NCI-H345 treated with DMSO at 0.1 percent for 48 hours (cell line): ENCODE results near the gene IFI27L2.
A peak's percentile ranks its signal among the peaks of the same experiment; 100 is the strongest.

Source experiments
- DNase-seq: peaks from one replicate; lab custom pipeline; 2025; ENCODE audit not compliant: unreplicated experiment; lab: John Stamatoyannopoulos, UW

IFI27L2 gene

DNA sequence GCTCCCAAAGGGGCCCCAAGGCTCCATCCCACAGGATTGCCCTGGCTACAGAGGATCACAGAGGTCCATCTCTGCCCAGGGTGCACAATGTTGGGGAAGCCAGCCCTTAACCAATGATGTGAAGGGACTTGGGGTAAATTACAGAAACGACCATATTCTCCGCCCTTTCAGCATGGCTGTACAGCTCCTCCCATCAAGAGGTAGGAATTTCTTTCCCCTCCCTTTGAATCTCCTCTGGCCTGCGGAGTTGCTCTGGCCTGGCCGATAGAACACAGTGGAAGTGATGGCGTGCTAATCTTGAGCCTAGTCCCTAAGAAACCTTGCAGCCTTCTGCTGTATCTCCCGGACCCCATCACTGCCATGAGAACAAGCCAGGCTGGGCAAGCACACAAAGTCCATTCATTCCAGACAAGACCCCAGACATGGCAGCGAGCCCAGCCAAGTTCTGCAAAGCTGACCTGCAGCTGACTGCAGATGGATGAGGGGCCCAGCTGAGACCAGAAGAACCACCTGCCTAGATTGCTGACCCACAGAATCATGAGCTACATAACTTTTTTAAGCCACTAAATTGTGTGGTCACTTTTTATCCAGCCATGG, 25.8 kb downstream of the IFI27L2 start:
- no peak for DNase-seq

DNA sequence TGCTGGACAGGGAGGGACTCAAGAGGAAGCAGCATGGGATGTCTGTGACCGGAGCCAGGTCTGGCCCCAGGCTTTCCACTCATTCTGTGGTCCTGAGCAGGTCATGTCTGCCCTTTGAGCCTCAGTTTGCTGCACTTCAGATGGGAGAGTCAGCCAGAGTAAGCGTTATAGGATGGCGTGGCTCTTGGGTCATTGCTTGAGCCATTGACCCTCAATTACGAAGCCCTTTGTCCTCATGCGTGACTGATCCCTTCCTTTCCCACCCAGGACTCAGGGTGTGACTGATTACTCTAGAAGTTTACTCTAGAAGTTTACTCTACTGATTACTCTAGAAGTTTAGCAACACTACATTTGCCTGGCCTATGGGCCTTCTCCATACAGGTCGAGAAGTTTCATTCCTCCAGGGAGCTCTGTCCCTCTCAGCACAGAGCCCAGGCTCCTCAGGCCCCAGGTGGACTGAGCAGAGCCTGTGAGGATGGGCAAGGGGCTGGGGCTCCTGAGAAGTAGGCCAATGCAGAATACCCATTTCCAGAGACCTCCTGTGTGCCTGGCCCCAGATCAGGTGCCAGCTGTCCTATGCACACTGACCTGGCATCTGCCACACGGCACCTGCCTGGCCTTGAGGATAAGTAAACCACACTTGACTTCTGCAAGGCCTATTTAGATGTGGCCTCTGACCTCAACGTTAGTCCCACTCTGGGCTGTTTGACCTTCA, 26.5 kb downstream of the IFI27L2 start:
- no peak for DNase-seq

DNA sequence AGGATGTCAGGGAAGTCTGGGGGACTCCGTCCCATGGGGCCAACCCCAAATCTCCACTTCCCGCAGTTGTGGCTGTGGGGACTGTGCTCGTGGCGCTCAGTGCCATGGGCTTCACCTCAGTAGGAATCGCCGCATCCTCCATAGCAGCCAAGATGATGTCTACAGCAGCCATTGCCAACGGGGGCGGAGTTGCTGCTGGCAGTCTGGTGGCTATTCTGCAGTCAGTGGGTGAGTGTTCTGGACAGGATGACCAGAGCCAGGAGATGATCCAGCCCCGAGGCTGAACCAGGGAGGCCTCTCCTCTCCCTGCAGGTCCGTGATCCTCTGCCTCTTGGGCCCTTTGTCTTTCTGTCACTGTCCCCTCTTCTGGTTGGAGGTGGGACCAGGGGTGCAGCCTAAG, 27.7 kb downstream of the IFI27L2 start:
- no peak for DNase-seq

DNA sequence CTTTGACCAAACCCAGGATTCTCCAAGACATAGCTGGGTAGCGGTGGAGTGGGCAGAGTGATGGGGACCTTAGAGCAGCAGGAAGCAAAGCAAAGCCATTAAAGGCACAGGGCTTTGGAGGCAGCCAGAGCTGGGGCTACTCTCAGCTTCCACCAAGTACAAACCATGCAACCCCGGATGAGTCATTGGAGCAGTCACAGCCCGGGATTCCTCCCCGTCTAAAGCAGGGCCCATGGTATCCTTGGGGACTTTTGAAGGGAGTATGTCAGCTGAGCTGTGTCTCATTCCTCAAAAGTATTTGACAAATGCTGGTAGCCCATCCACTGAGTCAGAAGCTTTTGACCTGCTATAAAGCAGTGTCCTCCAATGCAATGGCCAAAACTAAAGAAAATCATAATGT, 28.6 kb downstream of the IFI27L2 start:
- no peak for DNase-seq

DNA sequence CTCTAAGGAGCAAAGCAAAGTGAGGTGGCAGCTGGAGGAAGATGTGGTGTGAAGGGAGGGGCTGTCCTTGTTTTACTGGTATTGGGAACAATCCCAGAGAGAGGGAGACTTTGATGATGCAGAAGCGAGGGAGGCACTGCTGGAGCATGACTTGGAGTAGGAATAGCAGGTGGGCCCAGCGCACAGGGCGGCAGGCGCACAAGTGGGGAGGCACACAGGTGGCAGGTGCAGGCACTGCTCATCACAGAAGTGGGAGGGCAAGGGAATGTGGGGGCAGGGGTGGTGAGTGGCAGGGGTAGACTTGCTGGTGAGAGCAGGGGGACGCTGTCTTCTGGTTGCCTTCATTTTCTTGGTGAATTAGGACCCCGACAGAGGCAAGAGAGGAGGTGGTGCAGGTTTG, 30.4 kb downstream of the IFI27L2 start:
- no peak for DNase-seq

DNA sequence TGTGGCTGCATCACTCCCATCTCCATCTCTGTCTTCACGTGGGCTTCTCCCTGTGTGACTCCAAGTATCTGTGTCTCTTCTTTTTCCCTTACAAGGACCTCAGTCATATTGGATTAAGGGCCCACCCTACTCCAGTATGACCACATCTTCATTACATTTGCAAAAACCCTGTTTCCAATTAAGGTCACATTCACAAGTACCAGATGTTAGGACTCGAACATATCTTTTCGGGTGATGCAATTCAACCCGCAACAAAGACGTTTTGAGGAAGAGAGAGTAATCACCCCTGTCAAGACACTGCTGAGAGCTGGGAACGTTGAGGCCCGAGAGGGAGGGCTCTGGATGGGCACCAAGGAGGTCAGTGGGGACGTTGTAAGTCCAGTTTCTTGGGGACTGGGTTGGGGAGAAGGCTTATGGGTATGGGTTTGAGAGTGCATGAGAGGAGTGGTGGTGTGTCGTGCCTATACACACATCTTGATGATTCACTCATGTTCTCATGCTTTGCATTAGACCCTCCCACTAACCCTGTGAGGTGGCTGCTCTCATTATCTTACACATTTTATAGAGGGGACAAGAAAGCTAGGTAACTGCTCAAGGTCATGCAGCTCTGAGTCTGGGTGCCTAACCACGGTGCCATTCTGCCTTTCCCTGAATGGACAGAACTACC, 30.9 kb downstream of the IFI27L2 start:
- no peak for DNase-seq

DNA sequence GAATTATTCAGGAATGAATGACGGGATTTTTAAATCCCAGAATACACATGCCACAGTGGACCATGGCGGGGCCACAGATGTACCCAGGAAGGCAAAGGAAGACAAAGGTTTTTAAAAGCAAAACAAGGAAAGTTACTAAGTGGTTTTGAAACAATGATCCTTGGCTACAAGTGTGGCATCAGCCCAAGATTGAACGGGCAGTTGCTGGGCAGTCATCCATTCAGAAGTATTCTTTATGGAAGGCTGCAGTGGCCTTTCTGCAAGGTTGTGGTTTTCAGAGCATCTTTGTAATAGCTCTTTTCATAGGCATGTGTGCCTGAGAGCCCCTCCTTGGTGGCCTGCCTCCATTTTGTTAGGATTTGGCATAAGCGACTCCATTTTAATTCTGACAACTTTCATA, 32.3 kb downstream of the IFI27L2 start:
- no peak for DNase-seq

DNA sequence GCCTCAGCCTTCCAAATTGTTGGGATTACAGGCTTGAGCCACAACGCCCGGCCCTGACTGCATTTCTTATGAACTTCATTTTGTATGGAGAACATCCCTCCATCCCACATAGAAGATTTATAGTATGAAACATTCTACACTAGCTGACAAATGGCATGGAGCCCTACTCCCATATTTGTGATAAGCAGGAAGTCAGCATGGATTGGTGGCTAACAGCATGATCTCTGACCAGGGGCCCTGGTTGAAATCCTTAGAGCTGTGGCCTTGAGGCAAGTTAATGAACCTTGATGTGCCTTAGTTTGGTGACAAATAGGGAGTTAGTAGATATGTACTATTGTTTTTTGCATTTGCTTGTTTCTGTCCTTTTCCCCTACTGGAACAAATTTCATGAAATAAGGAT, 36.0 kb downstream of the IFI27L2 start:
- no peak for DNase-seq

DNA sequence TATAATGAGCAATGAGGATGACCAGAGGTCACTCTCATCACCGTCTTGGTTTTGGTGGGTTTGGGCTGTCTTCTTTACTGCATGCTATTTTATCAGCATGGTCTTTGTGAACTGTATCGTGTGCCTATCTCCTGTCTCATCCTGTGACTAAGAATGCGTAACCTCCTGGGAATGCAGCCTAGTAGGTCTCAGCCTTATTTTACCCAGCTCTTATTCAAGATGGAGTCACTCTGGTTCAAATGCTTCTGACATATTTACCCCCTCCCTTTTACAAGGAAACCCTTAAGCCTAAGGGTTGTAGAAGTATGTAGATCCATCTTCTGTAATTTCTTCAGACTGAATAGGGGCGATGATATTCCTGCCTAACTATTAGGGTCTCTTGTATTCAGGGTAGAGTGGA, 39.9 kb downstream of the IFI27L2 start:
- DNase-seq, result no peak

DNA sequence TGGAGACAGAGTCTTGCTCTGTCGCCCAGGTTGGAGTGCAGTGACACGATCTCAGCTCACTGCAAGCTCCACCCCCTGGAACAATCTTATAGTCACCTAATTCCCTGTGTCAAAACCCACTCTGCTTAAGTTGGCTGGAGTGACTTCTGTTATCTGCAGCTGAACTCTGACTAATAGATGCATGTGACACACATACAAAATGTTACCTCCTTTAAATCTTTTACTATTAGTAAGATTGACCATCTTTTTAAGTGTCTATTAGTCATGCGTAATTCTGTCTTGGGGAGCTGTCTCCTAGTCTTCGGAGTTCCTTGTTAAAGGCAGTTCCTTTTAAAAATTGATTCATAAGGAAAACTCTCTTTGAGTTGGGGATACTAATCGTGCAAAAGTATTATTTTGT, 40.9 kb downstream of the IFI27L2 start:
- DNase-seq, result no peak

DNA sequence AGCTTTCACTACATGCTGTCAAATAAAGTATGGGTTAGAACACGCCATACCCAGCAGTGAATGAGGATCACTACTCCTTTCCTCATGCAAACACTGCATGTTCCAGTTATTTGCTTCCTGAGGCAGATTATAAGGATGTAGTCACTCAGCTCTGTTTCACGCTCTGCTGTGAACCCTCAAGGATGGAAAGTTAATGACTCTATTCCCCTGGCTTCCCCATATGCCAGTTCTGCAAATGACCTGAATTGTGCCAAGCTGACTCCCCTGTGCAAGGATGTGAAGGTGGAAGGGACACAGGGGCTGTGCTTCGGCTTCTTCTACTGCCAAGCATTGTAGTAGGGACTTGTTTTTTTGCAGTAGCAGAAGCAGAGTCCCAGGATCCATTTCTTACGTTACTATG, 41.5 kb downstream of the IFI27L2 start:
- no peak for DNase-seq

DNA sequence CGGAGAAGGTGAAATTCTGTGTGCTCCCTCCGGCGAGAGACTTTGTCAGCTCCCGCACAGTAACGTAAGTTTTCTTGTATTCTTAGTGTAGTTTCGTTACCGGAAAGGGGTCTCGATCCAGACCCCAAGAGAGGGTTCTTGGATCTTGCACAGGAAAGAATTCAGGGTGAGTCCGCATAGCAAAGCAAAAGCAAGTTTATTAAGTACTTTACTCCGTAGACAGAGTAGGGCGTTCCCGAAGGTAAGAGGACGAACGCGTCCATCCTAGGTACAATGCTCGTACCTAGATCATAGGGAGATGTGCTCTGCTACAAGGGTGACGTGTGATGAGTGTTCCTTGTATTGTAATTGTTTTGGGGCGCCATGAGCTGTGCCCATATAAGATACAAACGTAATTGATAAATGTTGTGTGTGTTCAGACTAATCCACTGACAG, 48.0 kb downstream of the IFI27L2 start:
- no peak for DNase-seq

DNA sequence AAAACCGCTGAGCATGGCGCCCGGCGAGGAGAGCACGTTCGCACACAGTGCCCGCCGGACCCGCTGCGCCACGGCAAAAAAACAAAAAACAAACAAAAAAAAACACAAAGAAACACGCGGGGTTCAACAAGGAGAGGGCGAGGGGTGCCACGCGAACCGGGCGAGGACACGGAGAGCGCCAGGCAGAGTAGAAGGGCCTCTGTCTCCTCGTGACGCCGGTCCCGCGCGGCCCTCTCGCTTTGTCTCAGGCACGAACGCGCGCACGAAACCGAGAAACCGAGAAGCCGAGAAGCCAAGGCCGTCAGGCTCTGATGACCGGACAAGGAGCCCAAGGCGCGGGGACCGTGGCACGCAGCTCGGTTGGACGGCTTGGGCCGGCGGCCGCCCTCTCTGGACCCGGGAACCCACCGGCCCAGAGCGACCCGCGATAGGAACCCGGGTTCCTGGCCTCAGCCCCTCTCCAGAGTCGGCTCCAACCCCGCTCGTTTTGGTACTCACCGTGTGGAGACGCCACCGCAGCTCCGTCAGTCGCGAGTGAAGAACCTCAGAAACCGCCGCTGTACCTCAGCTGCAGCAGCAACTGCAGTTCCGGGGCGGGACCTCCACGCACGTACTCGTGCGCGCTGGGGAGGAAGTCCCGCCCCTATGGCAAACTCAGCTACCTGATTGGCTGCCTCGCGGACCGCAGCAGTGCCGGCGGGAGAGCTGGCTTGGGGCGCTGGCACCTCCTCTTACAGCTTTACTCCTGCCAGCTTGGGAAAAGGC, 48.6 kb downstream of the IFI27L2 start, which contains the start of the genes DDX24 and IFI27L1:
Gene DDX24, minus strand, starts transcription at position 582 of the 765 bp plus-strand sequence. CDS start 1,460 bp downstream, outside the sequence.
Gene IFI27L1, plus strand, starts transcription at position 690 of the 765 bp plus-strand sequence. CDS start 15,628 bp downstream, outside the sequence.
- peak; percentile 85 for DNase-seq

DNA sequence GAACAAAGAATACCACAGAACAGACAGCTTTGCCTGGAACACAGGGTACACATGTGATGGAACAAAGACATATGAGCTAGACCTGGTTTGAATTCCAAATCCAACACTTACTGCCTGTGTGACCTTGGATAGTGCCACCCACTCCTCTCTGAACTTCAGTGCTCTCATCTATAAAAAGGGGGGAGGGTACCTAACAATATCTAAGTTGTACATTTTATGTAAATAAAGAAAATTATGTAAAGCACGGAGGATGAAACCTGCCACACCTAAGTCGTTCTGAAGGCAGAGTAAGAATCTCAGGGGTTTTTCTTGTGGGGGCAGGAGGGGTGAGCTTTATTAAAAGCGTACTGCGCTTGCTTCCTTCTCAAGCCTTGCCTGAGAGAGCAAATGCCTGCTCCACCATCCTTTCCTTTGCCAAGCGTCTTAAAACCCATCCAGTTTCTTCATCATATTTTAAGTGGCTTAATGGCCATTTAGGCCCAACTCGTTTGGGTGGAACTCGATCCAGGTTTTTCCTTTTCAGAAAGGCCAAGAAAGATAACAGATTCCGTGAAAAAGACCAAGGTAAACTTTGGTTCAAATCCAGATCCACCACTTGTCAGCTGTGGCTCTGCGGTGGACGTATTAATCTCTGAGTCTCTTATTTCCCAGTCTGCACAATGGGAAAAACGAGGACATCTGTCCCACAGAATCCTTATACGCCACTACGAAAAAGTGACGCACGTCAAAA, 49.3 kb downstream of the IFI27L2 start:
- DNase-seq, result no peak

DNA sequence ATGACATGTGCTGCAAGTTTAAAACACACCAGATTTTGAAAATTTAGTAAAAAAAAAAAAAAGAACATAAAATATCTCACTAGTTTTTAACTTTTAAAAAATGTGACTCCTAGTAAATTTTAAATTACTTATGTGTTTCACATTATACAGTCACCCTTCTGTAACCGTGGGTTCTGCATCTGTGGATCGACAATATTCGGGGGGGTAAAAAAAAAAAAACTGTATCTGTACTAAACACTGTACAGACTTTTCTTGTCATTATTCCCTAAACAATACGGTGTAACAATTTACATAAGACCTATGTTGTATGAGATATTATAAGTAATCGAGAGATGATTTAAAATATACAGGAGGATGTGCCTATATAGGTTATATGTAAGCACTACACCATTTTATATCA, 51.6 kb downstream of the IFI27L2 start:
- no peak for DNase-seq
